GM19397 (cell line): Measurements from ENCODE around the gene NACA2.
"Not testable (repeated sequence)": the region's sequence is repeated elsewhere in the genome, so short reads cannot be mapped to it uniquely, and the experiment has no call there.

ENCODE experiments used
- ATAC-seq: cut with Tn5 transposase; IDR thresholded peaks from one replicate; pipeline ENCODE4 v1.9.1; 2021; ENCODE audit warnings: mild to moderate bottlenecking, moderate library complexity; ENCODE audit not compliant: unreplicated experiment

The NACA2 gene

GRCh38 chr17:61600621-61601020, 9.6 kb upstream of the NACA2 start:
- ATAC-seq, result no peak

GRCh38 chr17:61599608-61600007, 8.6 kb upstream of the NACA2 start:
- ATAC-seq, result no peak

GRCh38 chr17:61598014-61598413, 7.0 kb upstream of the NACA2 start:
- no peak for ATAC-seq

- no peak for ATAC-seq
Measured at GRCh38 chr17:61597607-61598006, 6.6 kb upstream of the NACA2 start.

GRCh38 chr17:61595418-61596186, 4.6 kb upstream of the NACA2 start:
- no peak for ATAC-seq

GRCh38 chr17:61594294-61594825, 3.3 kb upstream of the NACA2 start:
- ATAC-seq, result no peak

GRCh38 chr17:61593426-61593825, 2.4 kb upstream of the NACA2 start:
- ATAC-seq, result no peak

- no peak for ATAC-seq
Measured at GRCh38 chr17:61591930-61592329, 911 bp upstream of the NACA2 start.

- ATAC-seq, result no peak
Measured at GRCh38 chr17:61589990-61590389, 1.0 kb downstream of the NACA2 start.

GRCh38 chr17:61587807-61588660, 3.0 kb downstream of the NACA2 start:
- ATAC-seq, result no peak

GRCh38 chr17:61587242-61587641, 3.8 kb downstream of the NACA2 start:
- no peak for ATAC-seq

GRCh38 chr17:61586622-61587021, 4.4 kb downstream of the NACA2 start:
- not testable (repeated sequence) for ATAC-seq

GRCh38 chr17:61586031-61586566, 4.9 kb downstream of the NACA2 start:
- no peak for ATAC-seq

GRCh38 chr17:61584866-61585265, 6.2 kb downstream of the NACA2 start:
- no peak for ATAC-seq

GRCh38 chr17:61584266-61584665, 6.8 kb downstream of the NACA2 start:
- no peak for ATAC-seq

- ATAC-seq, result no peak
Measured at GRCh38 chr17:61583660-61584264, 7.3 kb downstream of the NACA2 start.

- no peak for ATAC-seq
Measured at GRCh38 chr17:61583242-61583641, 7.8 kb downstream of the NACA2 start.

GRCh38 chr17:61582593-61582992, 8.4 kb downstream of the NACA2 start:
- ATAC-seq, result no peak

- no peak for ATAC-seq
Measured at GRCh38 chr17:61581611-61582349, 9.2 kb downstream of the NACA2 start.

- ATAC-seq, result no peak
Measured at GRCh38 chr17:61580502-61580901, 10.5 kb downstream of the NACA2 start.
